GM19328 (cell line): ENCODE data around the gene STARD8.

Experiments used
- ATAC-seq: cut with Tn5 transposase; IDR thresholded peaks from one replicate; pipeline ENCODE4 v1.9.1; 2021; ENCODE audit warnings: mild to moderate bottlenecking, moderate library complexity; ENCODE audit not compliant: unreplicated experiment

STARD8 gene

GRCh38 chrX:68690936-68691501, 43.6 kb downstream of the STARD8 start:
- ATAC-seq, result no peak

GRCh38 chrX:68691921-68692320, 44.5 kb downstream of the STARD8 start:
- no peak for ATAC-seq

GRCh38 chrX:68692651-68693050, 45.2 kb downstream of the STARD8 start:
- no peak for ATAC-seq

- no peak for ATAC-seq
Observed at GRCh38 chrX:68693481-68694434, 46.3 kb downstream of the STARD8 start.

GRCh38 chrX:68694435-68695205, 47.2 kb downstream of the STARD8 start:
- no peak for ATAC-seq

GRCh38 chrX:68695206-68695845, 47.9 kb downstream of the STARD8 start:
- ATAC-seq, result no peak

- no peak for ATAC-seq
Observed at GRCh38 chrX:68696267-68696990, 49.0 kb downstream of the STARD8 start.

- no peak for ATAC-seq
Observed at GRCh38 chrX:68697036-68697435, 49.6 kb downstream of the STARD8 start.

GRCh38 chrX:68697465-68698125, 50.1 kb downstream of the STARD8 start:
- no peak for ATAC-seq

- ATAC-seq, result no peak
Observed at GRCh38 chrX:68698942-68699341, 51.5 kb downstream of the STARD8 start.

- ATAC-seq, result no peak
Observed at GRCh38 chrX:68699960-68700746, 52.7 kb downstream of the STARD8 start.

- ATAC-seq, result no peak
Observed at GRCh38 chrX:68703369-68703768, 55.9 kb downstream of the STARD8 start.

- no peak for ATAC-seq
Observed at GRCh38 chrX:68703846-68704245, 56.4 kb downstream of the STARD8 start.

GRCh38 chrX:68705986-68706385, 58.5 kb downstream of the STARD8 start:
- no peak for ATAC-seq

GRCh38 chrX:68708503-68709290, 61.2 kb downstream of the STARD8 start:
- ATAC-seq, result no peak

- peak; percentile 72 for ATAC-seq
Observed at GRCh38 chrX:68710870-68711576, 63.6 kb downstream of the STARD8 start.

GRCh38 chrX:68711845-68712244, 64.4 kb downstream of the STARD8 start:
- ATAC-seq, result no peak

- no peak for ATAC-seq
Observed at GRCh38 chrX:68714856-68715255, 67.4 kb downstream of the STARD8 start.
